Medulla oblongata (tissue), 1 donor: ENCODE measurements around the gene GTF2IRD1.
"Not testable (repeated sequence)": the region's sequence is repeated elsewhere in the genome, so short reads cannot be mapped to it uniquely, and the experiment has no call there.

ENCODE experiments used
- DNase-seq: peaks from one replicate; pipeline ENCODE4 v3.0.0-alpha.2; 2015; ENCODE audit errors: extremely low spot score

GTF2IRD1 gene

DNA sequence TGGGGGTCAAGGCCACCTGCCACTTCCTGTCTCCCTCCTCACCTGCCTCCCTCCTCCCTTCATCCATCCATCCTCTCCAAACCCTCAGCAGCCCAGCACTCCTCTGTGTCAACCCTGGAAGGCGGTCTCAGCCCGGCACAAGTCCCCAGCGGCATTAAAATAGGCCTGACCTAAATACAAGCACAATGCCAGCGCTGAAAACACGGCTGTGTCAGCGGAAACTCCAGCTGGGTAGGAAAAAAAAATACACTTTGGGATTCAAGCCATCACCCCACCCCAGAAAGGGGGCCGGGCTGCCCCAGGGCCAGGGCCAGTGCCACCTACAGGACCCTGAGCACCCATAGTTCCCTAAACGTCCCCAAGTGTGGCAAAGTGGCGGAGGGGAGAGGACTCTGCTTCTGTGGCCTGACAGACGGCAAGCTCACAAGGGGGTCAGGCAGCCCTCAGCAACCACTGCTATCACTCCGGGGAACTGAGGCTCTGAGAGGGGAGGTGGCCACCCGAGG, 22.7 kb upstream of the GTF2IRD1 start:
- DNase-seq, result peak; percentile 30

DNA sequence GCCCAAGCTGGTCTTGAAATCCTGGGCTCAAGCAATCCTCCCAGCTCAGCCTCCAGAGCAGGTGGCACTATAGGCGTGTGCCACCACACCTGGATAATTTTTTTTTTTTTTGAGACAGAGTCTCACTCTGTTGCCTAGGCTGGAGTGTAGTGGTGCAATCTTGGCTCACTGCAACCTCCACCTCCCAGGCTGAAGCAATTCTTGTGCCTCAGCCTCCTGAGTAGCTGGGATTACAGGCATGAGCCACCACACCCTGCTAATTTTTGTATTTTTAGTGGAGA, 16.5 kb upstream of the GTF2IRD1 start:
- not testable (repeated sequence) for DNase-seq

DNA sequence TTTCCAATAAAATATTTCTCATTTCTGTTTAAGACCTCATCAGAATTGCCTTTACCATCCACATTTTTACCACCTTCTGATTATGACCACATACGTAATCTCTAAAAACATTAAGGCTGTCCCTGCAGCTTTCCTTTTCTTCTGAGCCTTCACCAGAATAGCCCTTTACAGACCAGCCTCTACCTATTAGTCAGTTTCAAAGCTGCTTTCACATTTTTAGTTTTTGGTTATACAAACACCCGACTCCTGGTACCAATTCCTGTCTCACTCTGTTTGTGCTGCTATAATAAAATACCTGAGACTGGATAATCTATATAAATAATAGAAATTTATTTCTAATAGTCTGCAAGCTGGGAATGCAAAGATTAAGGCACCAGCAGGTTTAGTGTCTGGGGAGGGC, 15.4 kb upstream of the GTF2IRD1 start:
- DNase-seq, result no peak

DNA sequence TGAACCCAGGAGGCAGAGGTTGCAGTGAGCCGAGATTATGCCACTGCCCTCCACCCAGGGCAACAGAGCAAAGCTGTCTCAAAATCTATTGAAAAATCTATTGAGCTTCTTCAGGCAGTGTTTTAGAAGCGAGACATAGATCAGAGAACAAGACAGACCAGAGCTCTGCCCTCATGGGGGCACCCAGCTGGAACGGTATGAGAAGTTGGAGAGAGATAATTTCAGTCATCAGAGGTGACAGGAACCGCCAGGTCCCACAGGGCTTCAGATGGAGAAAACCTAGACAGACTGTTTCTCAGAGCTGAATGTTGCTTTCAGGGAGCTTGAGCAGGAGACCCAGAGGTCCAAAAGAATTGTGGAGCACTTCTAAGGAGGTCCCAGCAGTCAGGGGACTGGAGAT, 14.2 kb upstream of the GTF2IRD1 start:
- DNase-seq, result no peak

DNA sequence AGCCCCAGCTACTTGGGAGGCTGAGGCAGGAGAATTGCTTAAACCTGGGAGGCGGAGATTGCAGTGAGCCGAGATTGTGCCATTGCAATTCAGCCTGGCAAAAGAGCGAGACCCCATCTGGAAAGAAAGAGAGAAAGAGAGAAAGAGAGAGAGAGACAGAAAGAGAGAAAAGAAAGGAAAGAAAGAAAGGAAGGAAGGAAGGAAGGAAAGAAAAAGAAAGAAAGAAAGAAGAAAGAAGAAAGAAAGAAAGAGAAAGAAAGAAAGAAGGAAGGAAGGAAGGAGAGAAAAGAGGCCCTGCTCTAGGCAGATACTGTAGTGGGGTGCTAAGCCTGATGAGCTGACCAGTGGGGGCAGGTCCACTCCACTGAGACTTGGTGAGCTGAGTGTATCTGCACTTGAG, 13.6 kb upstream of the GTF2IRD1 start:
- not testable (repeated sequence) for DNase-seq

DNA sequence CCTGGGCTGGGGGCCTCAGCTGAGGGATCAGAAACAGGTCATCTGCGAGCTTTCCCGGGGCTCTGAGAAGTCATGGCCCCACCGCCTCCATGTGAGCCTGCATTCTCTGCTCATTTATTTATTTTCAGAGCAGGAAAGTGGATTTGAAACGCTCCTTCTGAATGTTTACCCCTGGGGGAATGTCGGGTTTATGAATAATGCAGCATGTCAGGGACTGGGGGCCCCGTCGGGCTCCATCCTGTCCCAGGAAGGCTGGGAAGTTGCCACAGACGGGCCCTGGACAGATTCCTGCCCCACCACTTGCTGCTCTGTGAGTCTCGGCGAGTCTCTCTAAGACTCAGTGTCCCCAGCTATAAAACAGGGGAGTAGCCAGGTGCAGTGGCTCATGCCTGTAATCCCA, 11.9 kb upstream of the GTF2IRD1 start:
- no peak for DNase-seq

DNA sequence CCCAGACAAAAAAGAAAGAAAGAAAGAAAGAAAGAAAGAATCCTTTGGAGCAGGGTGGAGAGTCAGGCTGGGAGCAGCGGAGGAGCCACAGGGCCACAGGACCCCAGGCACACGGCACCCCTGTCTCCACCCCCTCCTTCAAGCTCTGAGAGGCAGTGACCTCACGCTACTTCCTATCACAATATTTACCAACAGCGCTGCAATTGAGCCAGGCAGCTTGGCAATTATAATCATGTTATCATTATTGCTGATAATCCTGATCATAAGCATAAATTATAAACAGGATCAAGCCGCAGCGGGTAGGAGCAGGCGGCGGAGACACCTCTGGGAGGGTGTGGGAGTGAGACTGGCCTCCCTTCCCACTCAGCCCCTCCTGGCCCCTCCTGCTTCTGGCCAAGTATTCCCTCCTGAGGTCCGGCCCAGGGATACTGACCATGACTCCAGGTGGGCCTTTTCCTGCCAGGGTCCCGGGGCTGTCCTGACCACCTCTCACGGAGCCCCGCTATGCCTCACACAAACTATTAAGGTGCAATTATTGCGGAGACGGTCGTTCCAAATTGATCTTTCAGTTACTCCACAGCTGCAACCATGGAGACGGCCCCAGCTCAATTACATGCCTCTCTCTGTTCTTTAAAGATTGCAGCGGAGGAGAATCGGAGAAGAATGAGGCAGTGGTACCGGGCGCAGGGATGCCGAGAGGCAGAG, 10.0 kb upstream of the GTF2IRD1 start:
- no peak for DNase-seq

DNA sequence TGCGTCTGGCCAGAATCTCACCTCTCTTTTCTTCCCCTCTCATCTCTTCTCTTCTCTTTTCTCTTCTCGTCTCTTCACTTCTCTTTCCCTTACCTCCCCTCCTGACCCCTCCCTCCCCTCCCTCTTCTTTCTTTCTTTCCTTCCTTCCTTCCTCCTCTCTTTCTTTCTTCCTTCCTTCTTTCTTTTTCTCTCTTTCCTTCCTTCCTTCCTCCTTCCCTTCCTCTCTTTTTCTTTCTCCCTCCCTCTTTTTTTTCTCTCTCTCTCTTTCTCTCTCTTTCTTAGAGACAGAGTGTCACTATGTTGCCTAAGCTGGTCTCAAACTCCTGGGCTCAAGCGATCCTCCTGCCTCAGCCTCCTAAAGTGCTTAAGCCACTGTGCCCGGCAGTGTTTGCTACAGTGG, 4.6 kb upstream of the GTF2IRD1 start:
- DNase-seq, result no peak

DNA sequence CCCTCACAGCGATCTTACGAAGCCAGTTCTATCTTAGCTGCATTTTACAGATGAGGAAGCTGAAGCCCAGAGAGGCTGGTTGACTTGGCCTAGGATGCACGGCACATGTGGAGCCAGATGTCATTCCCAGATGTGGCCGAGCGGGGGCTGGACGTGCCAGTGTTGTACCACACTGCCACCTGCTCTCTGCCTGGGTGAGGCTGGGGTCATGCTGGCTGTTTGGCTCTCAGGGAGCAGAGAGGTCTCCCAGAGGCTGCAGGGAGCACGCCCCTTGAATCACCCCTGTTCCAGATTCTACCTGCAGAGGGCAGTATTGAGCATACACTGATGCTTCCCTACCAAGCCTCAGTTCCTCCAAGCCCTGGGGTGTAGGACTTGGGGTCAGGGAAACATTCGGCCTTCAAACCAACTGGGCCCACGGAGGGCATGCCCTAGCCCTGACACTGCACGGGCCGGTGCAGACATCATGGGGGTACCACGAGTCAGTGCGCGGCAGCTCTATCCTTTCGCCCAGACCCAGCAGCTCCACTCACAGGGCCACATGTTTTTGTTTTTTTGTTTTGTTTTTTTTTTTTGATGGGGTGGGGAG, 3.8 kb upstream of the GTF2IRD1 start:
- peak; percentile 71 for DNase-seq

DNA sequence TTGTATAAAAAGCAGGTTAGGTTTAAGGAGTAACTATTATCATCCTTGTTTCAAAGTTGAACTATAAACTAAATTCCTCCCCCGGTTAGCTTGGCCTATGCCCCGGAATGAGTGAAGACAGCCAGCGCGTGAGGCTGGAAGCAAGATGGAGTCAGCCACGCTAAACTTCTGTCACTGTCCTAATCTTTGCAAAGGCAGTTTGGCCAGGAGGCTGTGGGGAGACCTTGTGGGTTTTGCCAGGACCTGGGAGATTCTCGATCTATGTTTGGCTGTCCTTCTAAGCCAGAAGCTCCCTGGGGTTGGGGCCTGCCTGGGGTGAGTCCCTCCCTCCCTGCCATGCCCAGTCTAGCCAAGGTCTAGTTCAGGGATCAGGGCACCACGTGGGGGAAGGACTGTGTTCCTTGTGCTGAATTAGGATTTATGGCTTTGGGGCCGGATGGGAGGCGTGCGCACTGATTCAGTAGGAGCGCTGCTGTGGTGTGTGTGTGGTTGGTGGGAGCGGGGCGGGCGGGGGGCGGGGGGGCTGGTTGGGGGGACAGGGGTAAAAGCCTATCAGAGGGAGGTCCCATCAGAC, 871 bp upstream of the GTF2IRD1 start:
- DNase-seq, result peak; percentile 39

DNA sequence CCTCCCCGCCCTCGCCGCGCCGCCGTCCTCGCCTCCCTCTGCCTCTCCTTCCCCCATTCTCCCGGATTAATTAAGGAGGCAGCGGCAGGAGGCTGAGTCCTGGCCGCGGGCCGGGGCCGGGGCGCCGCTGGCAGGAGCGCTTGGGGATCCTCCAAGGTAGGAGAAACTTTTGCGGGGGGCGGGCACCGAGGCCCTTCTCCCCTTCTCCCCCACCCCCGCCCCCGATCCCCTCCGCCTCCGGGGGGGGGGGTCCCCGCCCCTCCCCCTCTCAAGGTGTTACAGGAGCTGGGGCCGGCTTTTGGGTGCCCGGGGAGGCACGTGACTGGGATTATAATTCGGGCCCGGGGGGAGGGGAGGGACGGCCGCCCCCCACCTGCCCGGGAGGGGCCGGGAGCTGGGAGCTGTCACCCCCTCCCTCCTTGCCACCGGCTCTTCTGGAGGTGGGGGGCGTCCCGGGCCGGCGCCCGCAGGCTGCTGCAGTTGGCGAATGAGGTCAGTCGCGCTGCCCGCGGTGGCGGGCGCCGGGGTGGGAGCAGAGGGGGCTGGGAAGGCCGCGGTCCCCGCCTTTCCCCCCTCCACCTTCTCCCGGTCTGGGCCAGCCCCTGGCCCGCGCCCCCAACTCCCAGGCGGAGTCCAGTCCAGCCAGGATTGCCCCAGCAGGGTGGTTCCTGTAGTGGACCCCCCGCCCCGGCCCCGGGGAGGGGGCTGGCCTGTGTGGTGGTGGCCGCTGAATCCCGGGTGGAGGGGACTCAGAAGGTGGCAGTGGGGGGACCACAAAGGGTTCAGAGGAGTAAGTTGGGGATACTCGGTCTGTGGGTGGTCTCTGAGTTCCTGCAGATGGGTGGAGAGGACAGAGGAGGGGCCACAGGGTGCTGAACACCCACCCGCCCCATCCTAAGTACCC, 567 bp downstream of the GTF2IRD1 start:
- DNase-seq, result peak; percentile 18

DNA sequence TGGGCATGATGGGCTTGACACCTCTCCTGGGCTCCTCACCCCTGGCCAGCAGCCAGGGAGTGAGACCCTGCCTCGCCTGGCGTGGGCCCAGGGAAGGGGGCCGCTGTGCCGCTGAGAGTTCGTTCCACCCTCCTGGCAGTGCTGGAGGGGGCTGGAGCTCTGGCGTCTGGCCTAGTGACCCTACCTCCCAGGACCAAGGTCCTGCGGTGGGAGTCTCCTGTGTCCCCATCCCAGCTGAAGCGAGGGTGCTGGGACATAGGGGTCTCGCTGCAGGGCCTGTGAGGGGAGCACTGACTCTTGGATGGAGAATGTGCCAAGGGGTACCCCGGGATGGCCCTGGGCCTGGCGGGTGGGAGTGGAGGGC, 1.2 kb downstream of the GTF2IRD1 start:
- no peak for DNase-seq

DNA sequence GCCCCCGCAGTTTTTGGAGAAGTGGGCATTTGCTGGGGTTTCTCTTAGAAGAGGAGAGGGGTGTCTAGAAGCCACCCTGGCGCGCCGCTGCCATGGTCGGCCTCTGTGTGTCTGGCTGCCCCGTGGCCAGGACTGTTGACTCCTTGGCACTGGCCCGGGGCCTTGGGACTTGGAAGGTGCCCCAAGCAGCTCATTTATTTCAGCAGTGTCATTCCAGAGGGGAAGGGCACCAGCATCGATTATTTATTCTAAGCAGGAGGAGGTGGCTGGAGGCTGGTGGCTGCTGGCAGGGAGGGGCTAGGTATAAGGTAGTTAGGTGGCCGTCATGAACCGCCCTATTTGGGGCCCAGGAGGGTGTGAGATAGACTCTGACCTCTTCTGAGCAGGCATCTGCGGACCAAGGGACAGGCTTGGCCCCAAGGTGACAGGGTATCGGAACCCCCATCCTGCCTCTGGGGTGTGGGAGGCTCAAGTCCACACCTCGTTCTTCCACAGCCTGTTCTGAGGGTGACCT, 1.6 kb downstream of the GTF2IRD1 start:
- DNase-seq, result peak; percentile 75

DNA sequence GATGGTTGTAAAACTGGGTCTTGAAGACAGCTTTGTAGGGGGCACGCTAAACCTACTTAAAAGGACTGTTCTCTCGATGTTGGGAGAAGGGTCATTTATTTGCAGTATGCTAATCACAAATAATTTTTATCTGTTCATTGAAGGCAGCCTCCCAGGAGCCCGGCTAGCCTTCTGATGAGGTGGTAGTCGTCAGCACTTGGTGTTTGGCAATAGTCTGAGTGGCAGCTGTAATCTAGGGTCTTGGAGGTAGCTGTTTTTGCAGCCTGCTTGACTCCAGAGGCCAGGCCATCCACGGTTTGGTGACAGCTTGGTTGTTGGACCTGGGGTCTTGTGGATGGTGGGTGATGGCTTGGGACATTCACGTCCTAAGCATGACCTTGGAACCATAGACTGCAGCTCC, 2.2 kb downstream of the GTF2IRD1 start:
- DNase-seq, result no peak

DNA sequence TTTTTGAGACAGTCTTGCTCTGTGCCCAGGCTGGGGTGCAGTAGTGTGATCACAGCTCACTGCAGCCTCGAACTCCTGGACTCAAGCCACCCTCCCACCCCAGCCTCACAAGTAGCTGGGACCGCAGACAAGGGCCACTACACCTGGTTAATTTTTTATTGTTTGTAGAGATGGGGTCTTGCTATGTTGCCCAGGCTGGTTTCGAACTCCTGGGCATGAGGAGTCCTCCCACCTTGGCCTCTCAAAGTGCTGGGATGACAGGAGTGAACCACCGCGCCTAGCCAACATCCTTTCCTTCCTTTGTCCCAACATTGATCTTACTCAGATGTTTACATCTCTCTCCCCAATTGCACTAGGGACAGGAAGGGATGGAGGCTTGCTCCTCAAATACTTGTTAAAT, 3.3 kb downstream of the GTF2IRD1 start:
- DNase-seq, result no peak

DNA sequence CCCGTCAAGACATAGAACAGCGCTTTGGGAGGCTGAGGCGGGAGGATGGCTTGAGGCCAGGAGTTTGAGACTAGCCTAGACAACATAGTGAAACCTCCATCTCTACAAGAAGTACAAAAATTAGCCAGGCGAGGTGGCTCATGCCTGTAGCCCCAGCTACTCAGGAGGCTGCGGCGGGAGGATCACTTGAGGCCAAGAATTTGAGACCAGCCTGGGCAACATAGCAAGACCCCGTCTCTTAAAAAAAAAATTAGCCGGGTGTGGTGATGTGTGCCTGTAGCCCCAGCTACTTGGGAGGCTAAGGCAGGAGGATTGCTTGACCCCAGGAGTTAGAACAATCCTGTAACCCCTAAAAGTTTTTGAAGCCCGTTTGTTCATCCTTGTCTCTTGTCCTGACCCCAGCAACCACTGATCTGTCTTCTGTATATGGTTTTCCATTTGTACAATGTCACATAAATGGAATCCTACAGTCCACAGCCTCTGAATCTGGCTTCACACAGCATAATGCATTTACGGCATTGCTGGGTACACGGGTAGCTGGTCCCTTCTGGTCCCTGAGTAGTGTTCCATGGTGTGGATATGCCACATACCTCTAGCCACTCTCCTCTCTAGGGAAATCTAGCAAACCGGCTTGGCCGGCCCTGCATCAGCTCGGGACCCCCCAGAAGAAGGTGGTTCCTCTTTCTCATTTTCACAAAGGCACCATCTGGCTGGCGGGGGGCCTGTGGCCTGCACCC, 8.4 kb downstream of the GTF2IRD1 start:
- no peak for DNase-seq

DNA sequence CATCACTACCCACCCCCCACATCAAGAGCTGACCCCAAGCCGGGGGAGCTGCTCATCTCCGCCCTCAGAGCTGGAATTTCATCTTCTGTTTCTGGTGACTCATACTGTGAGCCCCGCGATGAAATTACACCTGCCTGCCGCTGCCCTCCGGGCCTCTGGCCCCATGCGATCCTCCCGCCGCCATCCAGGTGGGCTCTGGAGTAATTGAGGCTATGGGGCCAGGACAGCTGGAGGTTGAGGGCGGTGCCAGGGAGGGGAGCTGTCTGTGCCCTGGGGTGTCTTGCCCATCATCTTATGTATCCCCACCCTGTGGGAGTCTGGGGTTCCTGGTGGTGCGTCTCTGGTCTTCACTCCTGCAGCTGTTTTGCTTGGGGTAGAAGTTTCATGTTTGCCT, 9.0 kb downstream of the GTF2IRD1 start:
- DNase-seq, result no peak

DNA sequence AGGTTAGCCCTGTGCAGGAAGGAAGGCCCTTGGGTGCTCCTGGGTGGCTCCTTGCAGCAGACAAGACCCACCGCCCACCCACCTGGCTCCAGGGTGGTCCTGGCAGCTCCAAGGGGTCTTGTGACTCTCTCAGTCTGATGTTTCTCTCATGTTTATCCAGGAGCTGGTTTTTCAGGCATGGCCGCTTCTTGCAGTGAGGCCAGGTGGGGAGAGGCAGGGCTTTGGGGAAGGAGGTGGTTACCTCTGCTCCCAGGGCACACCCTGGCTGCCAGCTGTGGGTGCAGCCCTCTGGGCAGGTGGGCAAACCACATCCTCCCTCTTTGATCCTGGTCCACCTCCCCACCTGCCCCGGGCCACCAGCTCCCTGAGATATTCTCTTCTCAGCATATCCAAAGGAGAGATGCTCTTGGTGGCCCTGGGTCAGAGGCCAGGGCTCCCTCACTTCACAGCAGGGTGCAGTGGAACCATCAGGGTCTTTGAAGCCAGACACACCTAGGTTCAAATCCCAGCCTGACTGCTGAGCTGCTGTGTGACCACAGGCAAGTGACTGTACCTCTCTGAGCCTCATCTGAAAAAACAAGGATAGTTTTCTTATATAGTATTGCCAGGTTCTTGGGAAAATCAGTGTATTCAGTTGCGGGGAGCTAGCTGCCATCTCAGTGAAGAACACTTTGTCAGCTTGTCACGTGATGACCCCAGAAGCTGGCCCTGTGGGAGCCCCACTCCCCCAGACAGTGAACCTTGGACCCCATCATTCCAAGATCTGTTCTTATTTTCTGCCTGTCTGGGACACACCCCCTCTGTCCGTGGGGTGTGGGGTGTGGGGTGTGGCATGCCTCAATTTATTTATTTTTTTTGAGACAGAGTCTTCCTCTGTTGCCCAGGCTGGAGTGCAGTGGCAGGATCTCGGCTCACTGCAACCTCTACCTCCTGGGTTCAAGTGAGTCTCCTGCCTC, 11.5 kb downstream of the GTF2IRD1 start:
- no peak for DNase-seq

DNA sequence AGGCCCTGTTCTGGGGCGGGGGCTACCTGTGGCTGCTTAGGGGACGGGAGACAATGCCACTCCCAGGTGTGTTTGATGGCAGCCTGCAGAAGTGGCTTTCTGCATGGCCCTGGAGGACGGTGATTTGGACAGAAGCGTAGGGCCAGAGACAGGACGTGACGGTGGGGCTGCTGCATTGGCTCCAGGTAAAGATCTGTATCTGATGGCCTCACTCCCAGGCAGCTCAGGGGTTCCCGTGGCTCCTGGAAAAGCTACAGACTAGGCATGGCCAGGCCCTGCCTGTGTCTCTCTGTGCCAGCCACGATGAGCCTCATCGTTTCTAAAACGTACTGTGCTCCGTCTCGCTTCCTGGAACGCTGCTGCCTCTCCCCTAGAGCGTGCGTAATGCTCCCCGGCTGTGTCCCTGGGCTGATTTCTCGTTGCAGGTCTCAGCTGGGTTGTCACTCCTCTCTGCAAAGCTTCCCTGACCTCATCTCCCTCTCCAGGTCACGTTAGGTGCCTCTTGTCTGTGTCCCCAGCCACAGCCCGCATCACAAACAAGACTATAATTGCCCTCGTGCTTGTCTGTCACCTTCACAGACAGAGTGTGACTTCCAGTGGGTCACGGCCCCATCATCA, 12.6 kb downstream of the GTF2IRD1 start:
- DNase-seq, result peak; percentile 74

DNA sequence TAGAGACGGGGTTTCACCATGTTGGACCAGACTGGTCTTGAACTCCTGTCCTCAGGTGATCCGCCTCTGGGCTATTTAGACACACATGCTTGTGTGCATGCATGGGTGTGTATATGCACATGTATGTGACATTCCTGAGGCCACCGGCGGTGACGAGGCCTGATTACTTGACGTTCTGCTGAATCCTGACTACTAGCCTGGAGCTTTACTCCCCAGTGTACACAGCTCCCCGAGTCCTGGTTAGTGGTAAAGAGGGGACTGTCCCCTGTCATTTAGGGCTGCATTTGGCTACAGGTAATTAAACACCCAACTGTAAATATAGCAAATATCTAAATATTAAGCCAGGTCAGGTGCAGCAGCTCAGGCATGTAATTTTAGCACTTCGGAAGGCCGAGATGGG, 14.2 kb downstream of the GTF2IRD1 start:
- DNase-seq, result no peak
